Stimulated activated CD8-positive, alpha-beta memory T cell treated with anti-CD3 and anti-CD28 coated beads, Interleukin-7, amount 100 ng/mL, for 4 hours (primary cell): ENCODE measurements around the gene DDX52.
A peak's percentile ranks its signal among the peaks of the same experiment; 100 is the strongest.
"Not testable (repeated sequence)": the region's sequence is repeated elsewhere in the genome, so short reads cannot be mapped to it uniquely, and the experiment has no call there.

Experiments used
- DNase-seq, 2 donors: peaks; one replicate each; pipeline ENCODE4 v3.0.0-alpha.2; 2020; ENCODE audit warnings: low read depth in 2 of 2

Gene DDX52

DNA sequence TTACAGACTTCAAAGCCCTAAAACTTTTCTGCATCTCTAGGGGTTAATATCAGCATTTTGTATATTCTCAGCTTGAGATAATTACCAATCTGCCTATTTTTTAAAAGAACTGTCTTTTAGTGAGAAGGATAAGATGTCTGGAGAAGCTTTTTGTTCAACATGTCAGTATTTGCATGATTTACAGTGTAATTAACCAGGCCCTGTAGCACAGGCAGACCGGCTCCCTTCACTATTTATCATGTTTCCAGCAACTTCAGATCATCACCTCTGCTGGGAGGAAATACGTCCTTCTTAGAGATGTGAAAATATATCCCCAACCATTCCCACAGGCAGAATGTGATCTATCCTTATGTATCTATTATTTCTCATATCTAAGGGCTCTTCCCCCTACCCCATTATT, 8.6 kb upstream of the DDX52 start:
- DNase-seq: no peak

- no peak for DNase-seq
Measured at GRCh38 chr17:37650419-37651003, 7.3 kb upstream of the DDX52 start.

DNA sequence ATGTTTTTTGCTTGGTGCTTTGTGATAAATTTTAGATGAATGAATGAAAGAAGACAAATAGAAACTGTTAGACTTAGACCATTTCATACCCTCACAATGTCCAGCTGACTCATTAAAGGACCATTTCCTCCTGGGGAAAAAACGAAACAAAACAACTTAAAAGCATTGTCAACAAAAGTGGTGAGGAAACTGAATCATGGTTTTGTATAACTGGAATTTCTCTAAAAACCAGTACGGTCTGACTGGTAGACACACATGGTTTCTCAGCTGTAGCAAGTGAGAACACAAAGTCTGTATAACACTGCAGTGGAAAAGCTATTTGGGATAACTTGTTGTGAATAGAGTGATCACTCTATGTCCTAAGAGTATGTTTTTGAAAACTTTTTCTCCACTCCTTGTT, 5.3 kb upstream of the DDX52 start:
- no peak for DNase-seq

GRCh38 chr17:37647856-37648255, 4.6 kb upstream of the DDX52 start:
- no peak for DNase-seq

DNA sequence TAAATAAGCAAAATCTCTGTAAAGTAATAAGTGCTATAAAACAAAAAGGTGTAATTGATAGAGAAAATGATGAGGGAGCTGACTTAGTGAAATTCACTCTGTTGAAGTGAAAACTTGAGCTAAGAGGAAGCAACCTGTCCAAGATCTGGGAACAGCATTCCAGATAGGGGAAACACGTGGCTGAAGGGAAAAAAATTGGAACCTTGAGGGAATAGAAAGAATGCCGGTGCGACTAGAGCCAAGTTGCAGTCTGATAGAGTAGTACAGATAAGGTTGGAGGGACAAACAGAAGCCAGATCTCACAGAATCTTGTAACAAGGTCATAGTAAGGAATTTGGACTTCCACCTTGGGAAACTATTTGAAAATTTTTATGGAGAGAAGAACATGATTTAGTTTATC, 623 bp upstream of the DDX52 start:
- no peak for DNase-seq

DNA sequence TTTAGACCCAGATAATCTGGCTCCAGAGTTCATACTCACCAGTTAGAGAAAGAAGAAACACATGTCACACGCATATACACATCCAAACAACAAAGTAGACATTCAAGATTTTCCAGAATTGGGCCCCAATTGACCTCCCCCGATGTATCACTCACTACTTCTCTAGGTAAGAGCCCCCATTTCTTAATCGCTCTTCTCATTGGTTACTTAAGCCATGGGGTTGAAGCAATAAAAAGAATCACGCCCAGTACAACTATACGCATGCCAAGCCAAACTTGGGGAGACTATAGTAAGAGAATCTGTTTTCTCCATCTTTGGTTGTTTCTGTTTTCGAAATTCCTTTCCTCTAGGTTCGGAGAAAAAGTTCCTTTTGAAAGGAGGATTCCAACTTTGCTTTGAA, 565 bp downstream of the DDX52 start:
- DNase-seq: no peak

DNA sequence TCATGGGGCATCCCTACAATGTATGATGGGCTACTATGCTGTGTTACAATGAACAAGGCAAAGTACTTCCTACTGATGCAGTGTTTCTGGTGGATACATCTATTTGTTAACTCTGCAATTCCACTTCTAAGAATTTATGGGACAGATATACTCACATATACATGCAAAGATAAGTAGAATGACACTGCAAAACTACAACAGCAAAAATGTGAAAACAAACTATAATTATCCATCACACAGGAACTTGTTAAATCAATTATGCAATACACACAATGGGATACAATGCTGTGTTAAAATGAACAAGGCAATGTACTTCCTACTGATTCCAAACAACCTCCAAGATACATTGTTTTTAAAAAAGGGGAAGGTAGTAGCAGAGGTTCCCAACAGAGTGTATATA, 3.2 kb downstream of the DDX52 start:
- no peak for DNase-seq

GRCh38 chr17:37637956-37638355, 5.3 kb downstream of the DDX52 start:
- DNase-seq: no peak

DNA sequence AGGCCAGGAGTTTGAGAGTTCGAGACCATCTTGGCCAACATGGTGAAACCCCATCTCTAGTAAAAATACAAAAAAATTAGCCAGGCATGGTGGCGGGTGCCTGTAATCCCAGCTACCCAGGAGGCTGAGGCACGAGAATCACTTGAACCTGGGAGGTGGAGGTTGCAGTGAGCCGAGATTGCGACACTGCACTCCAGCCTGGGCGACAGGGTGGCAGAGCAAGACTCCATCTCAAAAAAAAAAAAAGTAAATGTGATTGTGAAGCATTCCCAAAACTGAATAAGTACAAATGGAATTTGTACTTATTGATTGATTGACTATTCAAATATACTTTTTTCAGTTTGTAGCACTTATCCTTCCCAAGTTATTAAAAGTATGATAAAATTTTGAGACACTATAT, 26.8 kb downstream of the DDX52 start:
- not testable (repeated sequence) for DNase-seq

- no peak for DNase-seq
Measured at GRCh38 chr17:37614823-37615222, 28.4 kb downstream of the DDX52 start.

- no peak for DNase-seq
Measured at GRCh38 chr17:37614391-37614790, 28.9 kb downstream of the DDX52 start.

GRCh38 chr17:37610971-37611370, 32.3 kb downstream of the DDX52 start:
- no peak for DNase-seq

GRCh38 chr17:37610041-37610420, 33.2 kb downstream of the DDX52 start:
- DNase-seq: not testable (repeated sequence)

- DNase-seq: peak; percentile 89 to 95
Measured at GRCh38 chr17:37609170-37610040, 33.8 kb downstream of the DDX52 start, which contains the start of gene SYNRG. Gene SYNRG (minus strand): TSS chr17:37609418. CDS start chr17:37609355, 63 bp downstream.

GRCh38 chr17:37608351-37609169, 34.7 kb downstream of the DDX52 start:
- peak in 1 of 2 donors; percentile 11 for DNase-seq

DNA sequence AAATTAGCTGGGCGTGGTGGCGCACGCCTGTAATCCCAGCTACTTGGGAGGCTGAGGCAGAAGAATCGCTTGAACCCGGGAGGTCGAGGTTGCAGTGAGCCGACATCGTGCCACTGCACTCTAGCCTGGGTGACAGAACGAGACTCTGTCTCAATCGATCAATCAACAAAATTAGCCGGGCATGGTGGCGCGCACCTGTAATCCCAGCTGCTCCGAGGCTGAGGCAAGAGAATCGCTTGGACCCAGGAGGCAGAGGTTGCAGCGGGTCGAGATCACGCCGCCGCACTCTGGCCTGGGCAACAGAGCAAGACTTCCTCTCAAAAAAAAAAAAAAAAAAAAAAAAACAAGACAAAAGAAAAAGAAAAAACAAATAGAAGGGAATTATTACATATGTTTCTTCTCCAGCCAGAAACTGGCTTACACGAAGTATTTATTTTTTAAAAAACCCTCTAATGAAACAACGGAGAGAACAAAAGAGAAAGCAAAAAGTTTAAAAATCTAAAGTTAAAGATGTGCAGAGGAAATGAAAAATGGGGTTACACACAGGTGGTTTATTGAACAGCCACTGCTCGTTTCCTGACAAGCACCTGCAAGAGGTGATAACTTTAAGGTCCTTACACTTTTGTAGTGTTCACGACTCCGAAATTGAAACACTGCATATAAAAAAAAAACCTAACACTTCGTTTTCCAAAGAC, 35.5 kb downstream of the DDX52 start:
- no peak for DNase-seq

- no peak for DNase-seq
Measured at GRCh38 chr17:37605813-37606505, 37.3 kb downstream of the DDX52 start.

DNA sequence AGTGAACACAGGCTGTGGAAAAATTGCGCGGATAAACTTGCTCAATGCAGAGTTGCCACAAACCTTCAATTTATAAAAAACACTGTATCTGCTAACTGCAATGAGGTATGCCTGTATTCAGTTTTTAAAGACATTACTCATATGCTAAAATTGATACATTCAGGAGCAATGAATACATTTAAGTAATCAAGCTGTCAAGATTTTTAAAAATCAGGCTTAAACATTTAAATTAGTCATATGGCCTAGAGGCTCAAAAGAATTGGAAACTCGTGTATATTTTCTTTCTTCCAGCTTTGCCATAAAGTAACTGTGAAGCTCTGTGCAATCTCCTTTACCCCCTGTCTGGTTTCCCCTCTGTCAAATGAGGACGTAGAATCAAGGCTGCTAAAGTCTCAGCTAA, 38.2 kb downstream of the DDX52 start:
- no peak for DNase-seq

- DNase-seq: no peak
Measured at GRCh38 chr17:37604556-37604955, 38.7 kb downstream of the DDX52 start.

DNA sequence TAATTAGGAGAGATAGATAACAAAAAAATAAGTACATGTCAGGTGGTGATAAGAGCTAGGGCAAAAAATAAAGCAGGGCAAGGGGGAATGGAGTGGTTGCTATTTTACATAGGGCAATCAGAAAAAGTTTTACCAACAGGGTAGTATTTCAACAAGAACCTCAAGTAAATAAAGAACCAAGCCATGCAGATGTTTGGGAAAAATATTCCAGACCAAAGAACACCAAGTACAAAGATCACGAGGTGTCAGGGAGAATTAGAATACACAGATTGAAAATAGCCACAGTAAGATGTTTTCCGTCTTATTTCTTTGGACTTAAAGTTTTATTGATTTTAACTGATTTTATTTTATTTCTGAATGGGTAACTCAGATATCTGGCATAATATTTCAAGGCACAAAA, 45.1 kb downstream of the DDX52 start:
- DNase-seq: no peak

DNA sequence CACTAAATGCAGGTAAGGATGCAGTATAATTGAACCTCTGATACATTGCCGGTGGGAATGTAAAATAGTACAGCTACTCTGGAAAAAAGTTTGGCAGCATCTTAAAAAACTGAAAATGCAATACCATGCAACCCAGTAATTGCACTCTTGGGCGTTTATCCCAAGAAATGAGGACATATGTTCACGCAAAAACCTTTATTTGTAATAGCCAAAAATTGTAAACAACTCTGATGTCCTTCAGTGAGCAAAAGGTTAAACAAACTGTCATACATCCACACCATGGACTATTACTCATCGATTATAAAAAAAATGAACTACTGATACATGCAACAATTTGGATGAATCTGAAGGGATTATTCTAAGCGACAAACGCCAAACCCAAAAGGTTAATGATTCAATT, 51.0 kb downstream of the DDX52 start:
- DNase-seq: no peak
